Subcutaneous abdominal adipose tissue (tissue), 5 donors: ENCODE data around the gene TMEM81.

Experiments used
- H3K27ac ChIP-seq: one replicate; pipeline ENCODE4 v1.7.0; 2013; ENCODE audit warnings: low read depth, mild to moderate bottlenecking, inconsistent platforms, low read length, moderate library complexity
- H3K27me3 ChIP-seq, 5 donors: one replicate each; pipeline ENCODE4 v1.7.0; 2013; ENCODE audit warnings: low read length in 5 of 5, inconsistent platforms in 1 of 5; ENCODE audit not compliant: control insufficient read depth in 5 of 5, insufficient read depth in 4 of 5
- H3K36me3 ChIP-seq, 5 donors: one replicate each; pipeline ENCODE4 v1.7.0; 2013; ENCODE audit warnings: low read length in 5 of 5; ENCODE audit not compliant: control insufficient read depth in 5 of 5, insufficient read depth in 5 of 5
- H3K4me1 ChIP-seq, 5 donors: one replicate each; pipeline ENCODE4 v1.7.0; 2013; ENCODE audit warnings: low read length in 5 of 5, mild to moderate bottlenecking in 3 of 5, moderate library complexity in 1 of 5; ENCODE audit not compliant: control insufficient read depth in 5 of 5, insufficient read depth in 5 of 5
- H3K4me3 ChIP-seq, 5 donors: one replicate each; pipeline ENCODE4 v1.7.0; 2013; ENCODE audit warnings: low read length in 5 of 5, low read depth in 1 of 5
- H3K9ac ChIP-seq, 5 donors: one replicate each; pipeline ENCODE4 v1.7.0; 2013; ENCODE audit warnings: low read length in 5 of 5, mild to moderate bottlenecking in 4 of 5, moderate library complexity in 3 of 5
- H3K9me3 ChIP-seq, 5 donors: one replicate each; pipeline ENCODE4 v1.7.0; 2013; ENCODE audit warnings: low read length in 5 of 5; ENCODE audit not compliant: control insufficient read depth in 5 of 5
- donor health status: healthy.
- donor health status: healthy.
- donor health status: healthy.
- donor health status: healthy.
- donor health status: healthy.

Gene TMEM81

GRCh38 chr1:205054013-205054412 lies 30.2 kb downstream of the TMEM81 start:
- Histone ChIP-seq H3K4me1 (peaks cover 0 to 24% (median 19%) of the 10 kb centered on the region in 5 donors), H3K36me3 (no peaks in the 10 kb centered on the region), H3K9me3 (no peaks in the 10 kb centered on the region), H3K27me3 (no peaks in the 10 kb centered on the region), H3K4me3 (no peak overlapping the region), H3K9ac (no peak overlapping the region), H3K27ac (no peak overlapping the region)

GRCh38 chr1:205053296-205053695 lies 31.0 kb downstream of the TMEM81 start:
- H3K4me3 ChIP-seq, result no peak overlapping the region
- peaks cover 0 to 31% (median 20%) of the 10 kb centered on the region in 5 donors for H3K4me1 ChIP-seq
- H3K9ac ChIP-seq, result no peak overlapping the region
- H3K27ac ChIP-seq, result no peak overlapping the region
- H3K27me3 ChIP-seq, result no peaks in the 10 kb centered on the region
- H3K36me3 ChIP-seq, result no peaks in the 10 kb centered on the region
- H3K9me3 ChIP-seq, result no peaks in the 10 kb centered on the region

GRCh38 chr1:205052690-205053089 lies 31.6 kb downstream of the TMEM81 start:
- no peak overlapping the region for H3K27ac ChIP-seq
- no peak overlapping the region for H3K9ac ChIP-seq
- no peaks in the 10 kb centered on the region for H3K27me3 ChIP-seq
- H3K4me1 ChIP-seq, result peaks cover 0 to 33% (median 20%) of the 10 kb centered on the region in 5 donors
- H3K36me3 ChIP-seq, result no peaks in the 10 kb centered on the region
- H3K4me3 ChIP-seq, result no peak overlapping the region
- no peaks in the 10 kb centered on the region for H3K9me3 ChIP-seq

DNA sequence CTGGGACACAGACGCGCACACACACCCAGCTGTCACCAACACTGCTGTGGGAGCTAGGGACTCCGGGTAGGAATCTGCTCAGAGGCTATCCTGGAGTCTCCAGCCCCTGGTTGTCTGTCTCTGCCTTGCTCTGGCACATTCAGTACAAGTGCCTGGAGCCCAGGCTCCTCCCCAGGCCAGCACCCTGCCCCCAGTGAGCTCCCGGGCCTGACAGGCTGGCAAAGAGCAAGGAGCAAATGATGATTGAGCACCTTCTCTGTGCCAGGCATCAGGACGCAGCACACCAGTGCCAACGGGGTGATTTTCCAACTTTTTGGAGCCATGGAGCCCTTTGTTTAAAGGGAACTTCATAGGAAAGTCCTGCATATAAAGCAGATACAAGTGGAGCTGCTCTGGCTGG lies 34.8 kb downstream of the TMEM81 start:
- Histone ChIP-seq H3K27ac (no peak overlapping the region), H3K9me3 (no peaks in the 10 kb centered on the region), H3K9ac (no peak overlapping the region), H3K4me3 (no peak overlapping the region), H3K36me3 (no peaks in the 10 kb centered on the region), H3K27me3 (peaks cover 10 to 20% (median 17%) of the 10 kb centered on the region in 5 donors), H3K4me1 (peaks cover 0 to 33% (median 18%) of the 10 kb centered on the region in 5 donors)

DNA sequence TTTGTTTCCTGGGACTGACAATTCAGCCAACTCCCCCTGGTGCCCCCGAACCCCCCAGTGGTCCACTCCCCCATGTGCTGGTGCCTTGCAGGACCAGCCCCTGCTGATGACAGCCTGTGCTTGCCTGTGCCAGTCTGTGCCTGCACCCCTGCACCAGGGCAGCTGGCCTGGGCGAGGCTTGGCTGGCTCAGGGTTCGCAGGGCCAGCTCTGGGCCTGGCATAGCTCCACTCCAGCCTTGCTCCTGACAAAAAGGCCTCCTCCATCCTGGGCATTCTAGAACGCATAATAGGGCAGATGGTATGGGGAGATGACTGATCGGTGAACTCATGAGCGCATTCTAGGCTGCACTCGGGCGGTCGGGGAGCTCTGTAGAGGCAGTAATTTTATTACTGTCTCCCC lies 35.9 kb downstream of the TMEM81 start:
- H3K27ac ChIP-seq, result no peak overlapping the region
- peaks cover 0 to 23% (median 9%) of the 10 kb centered on the region in 5 donors for H3K4me1 ChIP-seq
- no peaks in the 10 kb centered on the region for H3K9me3 ChIP-seq
- no peak overlapping the region for H3K9ac ChIP-seq
- peaks cover 10 to 30% (median 28%) of the 10 kb centered on the region in 5 donors for H3K27me3 ChIP-seq
- H3K36me3 ChIP-seq, result no peaks in the 10 kb centered on the region
- H3K4me3 ChIP-seq, result no peak overlapping the region

- Histone ChIP-seq H3K4me1 (peaks cover 0 to 23% (median 9%) of the 10 kb centered on the region in 5 donors), H3K27me3 (peaks cover 10 to 33% (median 30%) of the 10 kb centered on the region in 5 donors), H3K9me3 (no peaks in the 10 kb centered on the region), H3K9ac (no peak overlapping the region), H3K27ac (no peak overlapping the region), H3K4me3 (no peak overlapping the region), H3K36me3 (no peaks in the 10 kb centered on the region)
Measured at GRCh38 chr1:205047764-205048231, 36.5 kb downstream of the TMEM81 start.

DNA sequence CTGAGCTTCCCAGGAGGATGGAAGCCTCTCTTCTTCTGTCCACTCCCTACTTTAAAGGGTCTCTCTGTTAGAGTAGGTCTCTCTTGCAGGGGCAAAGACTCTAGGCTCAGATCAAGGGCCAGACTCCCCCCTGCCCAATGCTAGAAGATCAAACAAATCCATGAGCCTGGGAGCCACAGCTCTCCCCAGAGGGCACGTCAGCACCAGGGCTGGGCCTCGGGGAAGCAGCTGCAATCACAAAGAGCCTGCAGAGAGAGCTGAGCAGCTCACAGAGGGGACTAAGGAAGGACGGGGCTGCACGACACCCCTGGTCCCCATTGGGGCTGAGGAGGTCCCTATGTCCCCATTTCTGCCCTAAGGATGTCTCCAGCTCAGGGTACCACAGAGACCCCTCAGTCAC lies 37.4 kb downstream of the TMEM81 start:
- H3K36me3 ChIP-seq, result no peaks in the 10 kb centered on the region
- no peak overlapping the region for H3K9ac ChIP-seq
- H3K4me1 ChIP-seq, result peaks cover 0 to 23% (median 9%) of the 10 kb centered on the region in 5 donors
- no peak overlapping the region for H3K27ac ChIP-seq
- H3K4me3 ChIP-seq, result no peak overlapping the region
- H3K9me3 ChIP-seq, result no peaks in the 10 kb centered on the region
- H3K27me3 ChIP-seq, result peaks cover 13 to 41% (median 33%) of the 10 kb centered on the region in 5 donors

GRCh38 chr1:205045146-205045545 lies 39.1 kb downstream of the TMEM81 start:
- H3K27ac ChIP-seq, result no peak overlapping the region
- peaks cover 0 to 23% (median 9%) of the 10 kb centered on the region in 5 donors for H3K4me1 ChIP-seq
- H3K4me3 ChIP-seq, result no peak overlapping the region
- no peak overlapping the region for H3K9ac ChIP-seq
- H3K36me3 ChIP-seq, result no peaks in the 10 kb centered on the region
- H3K27me3 ChIP-seq, result peaks cover 16 to 52% (median 40%) of the 10 kb centered on the region in 5 donors
- no peaks in the 10 kb centered on the region for H3K9me3 ChIP-seq

DNA sequence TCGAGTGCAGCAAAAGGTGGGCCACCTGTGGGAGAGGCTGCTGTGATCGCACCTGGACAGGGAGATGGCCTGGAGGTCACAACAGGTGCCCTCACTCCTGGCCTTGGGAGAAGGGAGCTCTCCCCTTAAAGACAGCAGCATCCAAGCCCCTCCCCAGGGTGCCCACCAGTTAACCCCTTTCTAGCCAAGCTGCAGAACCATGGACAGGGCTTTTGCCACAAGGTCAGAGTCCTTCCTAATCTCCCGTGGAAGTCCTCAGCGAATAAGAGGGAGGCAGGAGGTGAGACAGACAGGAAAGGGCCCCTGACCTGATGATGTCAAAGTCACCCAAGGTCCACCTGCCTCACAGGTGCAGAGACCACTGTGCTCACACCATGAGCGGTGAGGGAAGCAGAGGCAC lies 39.5 kb downstream of the TMEM81 start:
- Histone ChIP-seq H3K27me3 (peaks cover 16 to 52% (median 40%) of the 10 kb centered on the region in 5 donors), H3K9ac (no peak overlapping the region), H3K27ac (no peak overlapping the region), H3K9me3 (no peaks in the 10 kb centered on the region), H3K4me3 (no peak overlapping the region), H3K36me3 (no peaks in the 10 kb centered on the region), H3K4me1 (peaks cover 0 to 22% (median 8%) of the 10 kb centered on the region in 5 donors)

DNA sequence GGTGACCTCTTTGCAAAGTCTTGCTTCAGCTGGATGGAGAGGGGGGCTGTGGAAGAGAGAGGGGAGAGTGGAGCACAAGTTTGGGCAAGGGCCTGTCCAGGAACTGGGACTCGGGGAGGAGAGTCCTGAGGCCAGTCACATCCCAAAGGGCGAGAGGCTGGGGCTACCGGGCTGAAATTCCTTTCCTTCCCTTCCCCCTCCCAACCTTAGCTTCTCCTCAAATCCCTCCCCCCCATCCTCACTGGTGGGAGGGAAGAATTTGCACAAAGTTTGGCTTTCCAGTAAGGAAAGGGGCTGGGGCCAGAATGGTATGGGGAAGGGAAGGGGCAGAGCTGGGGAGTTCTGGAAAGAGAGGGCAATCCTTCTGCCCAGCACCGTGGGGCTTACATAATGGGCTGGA lies 40.4 kb downstream of the TMEM81 start:
- no peak overlapping the region for H3K27ac ChIP-seq
- H3K4me1 ChIP-seq, result peaks cover 0 to 13% (median 0%) of the 10 kb centered on the region in 5 donors
- H3K9ac ChIP-seq, result no peak overlapping the region
- H3K36me3 ChIP-seq, result no peaks in the 10 kb centered on the region
- no peak overlapping the region for H3K4me3 ChIP-seq
- H3K27me3 ChIP-seq, result peaks cover 16 to 52% (median 40%) of the 10 kb centered on the region in 5 donors
- H3K9me3 ChIP-seq, result no peaks in the 10 kb centered on the region
